PFSK-1 (cell line): Measurements from ENCODE around the gene HPN.

Source experiments
- FOXP2 ChIP-seq: optimal IDR thresholded peaks from 2 replicates; pipeline ENCODE3; 2011; ENCODE audit warnings: borderline replicate concordance, control low read depth, inconsistent platforms; ENCODE audit not compliant: insufficient read depth; ENCODE audit errors: extremely low read length, extremely low read depth
- POLR2AphosphoS5 ChIP-seq: IDR thresholded peaks from 2 replicates; pipeline ENCODE4 v1.6.1; 2012; ENCODE audit warnings: low read depth, mild to moderate bottlenecking, control low read depth, low read length, moderate library complexity
- SIN3A ChIP-seq: IDR thresholded peaks from 2 replicates; pipeline ENCODE4 v1.6.1; 2012; ENCODE audit warnings: mild to moderate bottlenecking, low read length, moderate library complexity, borderline replicate concordance; ENCODE audit not compliant: insufficient read depth
- TAF1 ChIP-seq: IDR thresholded peaks from 2 replicates; pipeline ENCODE4 v1.6.1; 2012; ENCODE audit warnings: low read length, control low read depth, borderline replicate concordance; ENCODE audit not compliant: insufficient read depth
- TF ChIP-seq, protein P1 (sequence below), 2 experiments: IDR thresholded peaks; 2 replicates each; pipeline versions ENCODE4 v1.6.1 to v1.8.0; 2011 to 2012; ENCODE audit warnings: low read depth in 2 of 2, low read length in 2 of 2, control low read depth in 1 of 2, inconsistent platforms in 1 of 2, mild to moderate bottlenecking in 1 of 2, moderate library complexity in 1 of 2; ENCODE audit not compliant: insufficient read depth in 1 of 2

Gene HPN

DNA sequence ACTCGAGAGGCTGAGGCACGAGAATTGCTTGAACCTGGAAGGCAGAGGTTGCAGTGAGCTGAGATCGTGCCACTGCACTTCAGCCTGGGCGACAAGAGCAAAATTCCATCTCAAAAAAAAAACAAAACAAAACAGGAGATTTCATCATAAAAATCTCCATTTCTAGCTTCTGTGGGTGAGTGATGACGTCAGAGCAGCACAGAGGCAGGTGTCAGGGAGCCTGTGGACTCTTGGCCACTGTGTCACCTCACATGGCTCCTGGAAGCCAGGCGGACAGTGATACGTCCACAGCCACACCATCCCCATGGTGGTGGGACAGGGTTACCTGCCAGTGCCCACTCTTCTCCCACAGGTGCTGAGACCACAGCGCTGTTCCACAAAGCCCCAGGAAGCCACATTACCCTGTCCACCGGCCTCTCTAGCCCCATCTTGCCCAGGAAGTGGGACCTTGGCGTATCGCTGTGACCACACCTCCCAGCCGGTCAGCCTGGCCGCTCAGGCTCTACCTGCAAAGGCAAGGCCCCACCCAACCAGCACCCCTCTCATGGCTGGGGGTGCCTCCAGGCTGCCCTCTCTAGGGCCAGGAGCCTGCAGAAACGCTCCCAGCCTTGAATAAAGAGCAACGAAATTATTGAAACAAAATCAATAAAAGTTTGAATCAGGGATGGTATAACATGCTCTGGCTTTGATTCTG, 71.6 kb downstream of the HPN start:
- no peak for TF ChIP-seq TAF1
- TF ChIP-seq, protein P1, sequence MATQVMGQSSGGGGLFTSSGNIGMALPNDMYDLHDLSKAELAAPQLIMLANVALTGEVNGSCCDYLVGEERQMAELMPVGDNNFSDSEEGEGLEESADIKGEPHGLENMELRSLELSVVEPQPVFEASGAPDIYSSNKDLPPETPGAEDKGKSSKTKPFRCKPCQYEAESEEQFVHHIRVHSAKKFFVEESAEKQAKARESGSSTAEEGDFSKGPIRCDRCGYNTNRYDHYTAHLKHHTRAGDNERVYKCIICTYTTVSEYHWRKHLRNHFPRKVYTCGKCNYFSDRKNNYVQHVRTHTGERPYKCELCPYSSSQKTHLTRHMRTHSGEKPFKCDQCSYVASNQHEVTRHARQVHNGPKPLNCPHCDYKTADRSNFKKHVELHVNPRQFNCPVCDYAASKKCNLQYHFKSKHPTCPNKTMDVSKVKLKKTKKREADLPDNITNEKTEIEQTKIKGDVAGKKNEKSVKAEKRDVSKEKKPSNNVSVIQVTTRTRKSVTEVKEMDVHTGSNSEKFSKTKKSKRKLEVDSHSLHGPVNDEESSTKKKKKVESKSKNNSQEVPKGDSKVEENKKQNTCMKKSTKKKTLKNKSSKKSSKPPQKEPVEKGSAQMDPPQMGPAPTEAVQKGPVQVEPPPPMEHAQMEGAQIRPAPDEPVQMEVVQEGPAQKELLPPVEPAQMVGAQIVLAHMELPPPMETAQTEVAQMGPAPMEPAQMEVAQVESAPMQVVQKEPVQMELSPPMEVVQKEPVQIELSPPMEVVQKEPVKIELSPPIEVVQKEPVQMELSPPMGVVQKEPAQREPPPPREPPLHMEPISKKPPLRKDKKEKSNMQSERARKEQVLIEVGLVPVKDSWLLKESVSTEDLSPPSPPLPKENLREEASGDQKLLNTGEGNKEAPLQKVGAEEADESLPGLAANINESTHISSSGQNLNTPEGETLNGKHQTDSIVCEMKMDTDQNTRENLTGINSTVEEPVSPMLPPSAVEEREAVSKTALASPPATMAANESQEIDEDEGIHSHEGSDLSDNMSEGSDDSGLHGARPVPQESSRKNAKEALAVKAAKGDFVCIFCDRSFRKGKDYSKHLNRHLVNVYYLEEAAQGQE (IDR thresholded peaks at IDR 0.05; ENCODE audit: insufficient read depth in 1 of 2, low read depth in 2 of 2, low read length in 2 of 2), result no peak
- no peak for TF ChIP-seq FOXP2
- TF ChIP-seq POLR2AphosphoS5, result no peak
- TF ChIP-seq SIN3A, result no peak

DNA sequence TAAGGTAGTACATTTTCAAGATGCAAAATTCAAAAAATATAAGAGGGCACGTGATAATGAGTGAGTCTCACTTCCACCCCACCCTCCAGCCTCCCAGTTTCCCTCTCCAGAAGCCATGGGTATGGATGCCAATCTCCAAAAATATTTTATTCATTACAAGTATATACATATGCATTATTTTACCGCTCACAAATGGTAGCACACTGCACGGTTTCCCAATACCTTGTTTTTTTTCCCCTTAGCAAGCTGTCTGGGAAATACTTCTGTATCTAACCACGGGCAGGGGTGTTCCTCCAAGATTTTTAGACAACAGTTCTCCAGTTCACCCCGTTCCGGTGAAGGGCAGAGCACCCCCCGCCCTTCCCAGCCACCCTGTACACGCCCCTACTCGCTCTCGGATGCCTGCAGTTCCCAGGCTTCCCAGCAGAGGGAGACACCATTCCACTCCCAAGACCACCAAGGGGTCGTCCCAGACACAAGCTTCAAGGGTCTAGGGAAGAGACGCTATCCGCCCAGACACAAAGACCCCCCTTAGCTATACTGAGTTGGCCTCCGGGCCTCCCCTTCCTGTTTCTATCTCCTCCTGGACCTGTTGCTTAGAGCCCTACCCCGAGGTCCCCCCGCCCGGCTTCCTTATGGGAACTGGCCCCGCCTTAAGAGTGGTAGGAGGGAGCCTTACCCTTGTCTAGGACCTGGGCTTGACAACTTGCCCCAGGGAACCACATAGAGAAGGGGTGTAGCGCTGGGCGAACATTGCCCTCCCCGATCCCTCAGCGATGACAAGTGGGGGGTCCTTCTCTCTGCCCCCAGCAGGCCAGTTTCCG, 73.0 kb downstream of the HPN start:
- TF ChIP-seq POLR2AphosphoS5, result no peak
- no peak for TF ChIP-seq FOXP2
- TF ChIP-seq SIN3A, result no peak
- TF ChIP-seq, protein P1 (IDR thresholded peaks at IDR 0.05; ENCODE audit: insufficient read depth in 1 of 2, low read depth in 2 of 2, low read length in 2 of 2), result no peak
- no peak for TF ChIP-seq TAF1

DNA sequence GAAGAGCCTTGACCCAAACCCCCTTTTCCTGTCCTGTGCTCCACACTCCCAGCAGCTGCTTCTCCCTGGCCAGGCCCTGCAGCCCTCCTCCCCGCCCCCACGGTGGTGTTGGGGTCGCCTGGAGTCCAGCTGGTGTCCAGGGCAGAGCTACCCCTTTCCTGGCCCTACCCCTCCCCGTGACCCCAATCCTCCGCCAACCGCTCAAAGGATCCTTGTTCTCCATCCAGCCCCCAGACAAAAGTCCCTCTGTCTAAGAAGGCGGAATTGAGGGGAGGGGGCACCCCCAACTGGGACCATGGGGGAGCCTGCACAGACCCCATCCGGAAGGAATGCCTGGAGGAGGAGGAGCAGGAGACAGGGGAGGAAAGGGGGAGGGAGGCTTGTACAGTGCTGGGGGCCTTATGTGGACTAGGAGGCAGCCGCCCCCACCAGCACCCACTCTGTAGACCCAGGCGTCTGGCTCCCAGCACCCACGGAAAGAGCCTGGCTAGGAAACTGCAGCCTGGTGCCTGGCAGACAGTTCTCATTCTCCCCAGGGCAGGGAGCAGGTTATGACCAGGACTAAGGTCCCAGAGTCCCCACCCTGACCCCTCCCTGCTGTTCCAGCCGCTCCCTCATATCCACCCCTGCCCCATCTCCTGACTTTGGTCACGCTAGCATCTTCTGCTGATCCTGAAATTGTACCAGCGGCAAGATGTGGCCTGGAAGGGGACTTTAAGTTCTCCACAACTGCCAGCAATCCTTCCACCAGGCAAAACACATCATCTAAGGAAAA, 73.8 kb downstream of the HPN start, which contains the start of gene FXYD3:
Gene FXYD3 (plus strand): TSS at position 647 of the 775 bp plus-strand sequence. CDS start 3,554 bp downstream, outside the sequence.
- TF ChIP-seq TAF1, result no peak
